Smooth muscle cell (in vitro differentiated cells): ENCODE measurements around the gene ESPNL. TPM values are rescaled to one million over a fixed set of nuclear protein-coding genes. Genes with fewer than 3 reads are reported as not detected.

Source experiments
- DNase-seq: peaks from one replicate; lab custom pipeline; 2025; ENCODE audit not compliant: unreplicated experiment; lab: John Stamatoyannopoulos, UW
- H2AFZ ChIP-seq: fragments of 200-600 bp; sonication (generic); 2 replicates; pipeline ENCODE4 v1.6.0; 2016; ENCODE audit warnings: antibody characterized with exemption, low read depth, mild to moderate bottlenecking
- H3F3A ChIP-seq: fragments of 200-600 bp; sonication (generic); 2 replicates; pipeline ENCODE4 v1.6.0; 2017; ENCODE audit warnings: antibody characterized with exemption, low read depth
- H3K27ac ChIP-seq: fragments of 200-600 bp; sonication (generic); 2 replicates; pipeline ENCODE4 v1.5.1; 2016; ENCODE audit warnings: low read depth, mild to moderate bottlenecking
- H3K27me3 ChIP-seq: fragments of 200-600 bp; sonication (generic); 2 replicates; pipeline ENCODE4 v1.6.1; 2016; ENCODE audit warnings: low read depth, mild to moderate bottlenecking
- H3K36me3 ChIP-seq: fragments of 200-600 bp; sonication (generic); 2 replicates; pipeline ENCODE4 v1.5.1; 2016; ENCODE audit warnings: low read depth
- H3K4me1 ChIP-seq: fragments of 200-600 bp; sonication (generic); 2 replicates; pipeline ENCODE4 v1.5.1; 2016; ENCODE audit warnings: low read depth
- H3K4me2 ChIP-seq: fragments of 200-600 bp; sonication (generic); 2 replicates; pipeline ENCODE4 v1.6.0; 2016; ENCODE audit warnings: mild to moderate bottlenecking
- H3K4me3 ChIP-seq: fragments of 200-600 bp; sonication (generic); 2 replicates; pipeline ENCODE4 v1.5.1; 2016; ENCODE audit warnings: mild to moderate bottlenecking
- H3K79me2 ChIP-seq: fragments of 200-600 bp; sonication (generic); 2 replicates; pipeline ENCODE4 v1.6.0; 2016; ENCODE audit warnings: low read depth, mild to moderate bottlenecking
- H3K9ac ChIP-seq: fragments of 200-600 bp; sonication (generic); 2 replicates; pipeline ENCODE4 v1.6.0; 2016; ENCODE audit warnings: low read depth
- H3K9me3 ChIP-seq: fragments of 200-600 bp; sonication (generic); replicated peaks from 2 replicates; pipeline ENCODE4 v1.5.1; 2016; ENCODE audit warnings: low read depth
- H4K20me1 ChIP-seq: fragments of 200-600 bp; sonication (generic); 2 replicates; pipeline ENCODE4 v1.6.0; 2016; ENCODE audit warnings: low read depth
- WGBS: methylation state at CpG from one replicate; pipeline ENCODE4 v1.1.7; 2016; ENCODE audit warnings: low lambda C conversion rate; 5-methylcytosine and 5-hydroxymethylcytosine counted together
- polyA plus RNA-seq: library from polyadenylated mRNA; unstranded; fragments of >200 nt; fragmentation: Nextera tagmentation; extraction: Ambion mirVana; gene quantifications from 2 replicates; pipeline ENCODE4 v1.2.1, GENCODE V29; 2016
- total RNA-seq: library from RNA; depleted of rRNA; stranded (reverse); fragments of >200 nt; gene quantifications from 2 replicates; pipeline ENCODE4 v1.2.3, GENCODE V29; 2014
- TF ChIP-seq, protein P1 (sequence below): fragments of 200-600 bp; sonication (generic); IDR thresholded peaks from 2 replicates; pipeline ENCODE4 v1.5.1; 2017; ENCODE audit warnings: borderline replicate concordance, mild to moderate bottlenecking, antibody characterized with exemption; ENCODE audit not compliant: insufficient read depth, poor library complexity, severe bottlenecking

ESPNL gene
- total and polyA plus RNA-seq, 2 experiments from 2014 or later, result 0.04 TPM; not detected in 1

DNA sequence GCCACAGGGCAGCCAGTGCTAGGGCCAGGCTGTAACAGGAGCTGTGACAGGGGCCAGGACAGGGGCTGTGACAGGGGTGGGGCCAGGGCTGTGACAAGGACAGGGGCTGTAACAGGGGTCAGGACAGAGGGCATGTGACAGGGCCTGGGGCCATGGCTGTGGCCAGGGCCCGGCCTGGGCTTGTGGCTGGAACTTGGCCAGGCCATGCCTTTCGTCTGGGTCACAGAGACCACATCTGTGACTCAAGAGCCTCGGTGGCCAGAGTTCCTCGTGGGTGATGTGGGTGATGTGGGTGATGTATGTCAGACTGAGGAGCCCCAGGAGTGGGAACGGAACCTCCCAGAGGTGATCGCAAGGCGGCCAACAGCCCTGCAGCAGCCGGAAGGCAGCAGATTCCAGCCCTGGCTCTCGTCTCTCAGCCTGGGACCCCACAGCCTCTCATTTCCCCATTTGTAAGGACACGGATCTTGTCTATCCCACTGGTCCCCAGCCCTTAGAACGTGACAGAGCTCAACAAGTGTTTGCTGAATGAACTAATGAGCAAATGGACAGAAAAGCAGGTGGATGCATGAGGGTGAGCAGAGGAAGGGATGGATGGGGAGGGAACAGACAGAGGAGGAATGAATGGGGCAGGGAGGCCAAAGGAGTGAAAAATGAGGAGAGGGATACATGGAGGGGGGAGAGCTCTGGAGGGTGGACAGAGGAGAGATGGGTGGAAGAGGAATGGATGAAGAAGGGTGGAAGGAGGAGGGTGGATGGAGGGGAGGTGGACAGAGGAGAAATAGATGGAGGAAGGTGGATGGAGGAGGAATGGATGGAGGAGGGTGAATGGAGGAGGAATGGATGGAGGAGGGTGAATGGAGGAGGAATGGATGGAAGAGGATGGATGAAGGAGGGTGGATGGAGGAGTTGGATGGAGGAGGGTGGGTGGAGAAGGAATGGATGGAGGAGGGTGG is 17.3 kb downstream of the ESPNL start:
- Histone ChIP-seq H3K4me1 (no peaks in the 10 kb centered on the region), H3K4me2 (no peak overlapping the region), H3K27ac (no peak overlapping the region), H3K36me3 (no peaks in the 10 kb centered on the region), H3K27me3 (peaks cover 16% of the 10 kb centered on the region), H3K9ac (no peak overlapping the region), H3K4me3 (no peak overlapping the region), H3F3A (no peaks in the 10 kb centered on the region), H3K79me2 (no peaks in the 10 kb centered on the region), H4K20me1 (no peaks in the 10 kb centered on the region), H3K9me3 (peaks cover under 1% of the 10 kb centered on the region), H2AFZ (no peak overlapping the region)
- TF ChIP-seq, protein P1, sequence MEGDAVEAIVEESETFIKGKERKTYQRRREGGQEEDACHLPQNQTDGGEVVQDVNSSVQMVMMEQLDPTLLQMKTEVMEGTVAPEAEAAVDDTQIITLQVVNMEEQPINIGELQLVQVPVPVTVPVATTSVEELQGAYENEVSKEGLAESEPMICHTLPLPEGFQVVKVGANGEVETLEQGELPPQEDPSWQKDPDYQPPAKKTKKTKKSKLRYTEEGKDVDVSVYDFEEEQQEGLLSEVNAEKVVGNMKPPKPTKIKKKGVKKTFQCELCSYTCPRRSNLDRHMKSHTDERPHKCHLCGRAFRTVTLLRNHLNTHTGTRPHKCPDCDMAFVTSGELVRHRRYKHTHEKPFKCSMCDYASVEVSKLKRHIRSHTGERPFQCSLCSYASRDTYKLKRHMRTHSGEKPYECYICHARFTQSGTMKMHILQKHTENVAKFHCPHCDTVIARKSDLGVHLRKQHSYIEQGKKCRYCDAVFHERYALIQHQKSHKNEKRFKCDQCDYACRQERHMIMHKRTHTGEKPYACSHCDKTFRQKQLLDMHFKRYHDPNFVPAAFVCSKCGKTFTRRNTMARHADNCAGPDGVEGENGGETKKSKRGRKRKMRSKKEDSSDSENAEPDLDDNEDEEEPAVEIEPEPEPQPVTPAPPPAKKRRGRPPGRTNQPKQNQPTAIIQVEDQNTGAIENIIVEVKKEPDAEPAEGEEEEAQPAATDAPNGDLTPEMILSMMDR, result no peak
- DNase-seq, result no peak
- WGBS, result 61% methylated on average over 11 of the region's 11 CpGs

DNA sequence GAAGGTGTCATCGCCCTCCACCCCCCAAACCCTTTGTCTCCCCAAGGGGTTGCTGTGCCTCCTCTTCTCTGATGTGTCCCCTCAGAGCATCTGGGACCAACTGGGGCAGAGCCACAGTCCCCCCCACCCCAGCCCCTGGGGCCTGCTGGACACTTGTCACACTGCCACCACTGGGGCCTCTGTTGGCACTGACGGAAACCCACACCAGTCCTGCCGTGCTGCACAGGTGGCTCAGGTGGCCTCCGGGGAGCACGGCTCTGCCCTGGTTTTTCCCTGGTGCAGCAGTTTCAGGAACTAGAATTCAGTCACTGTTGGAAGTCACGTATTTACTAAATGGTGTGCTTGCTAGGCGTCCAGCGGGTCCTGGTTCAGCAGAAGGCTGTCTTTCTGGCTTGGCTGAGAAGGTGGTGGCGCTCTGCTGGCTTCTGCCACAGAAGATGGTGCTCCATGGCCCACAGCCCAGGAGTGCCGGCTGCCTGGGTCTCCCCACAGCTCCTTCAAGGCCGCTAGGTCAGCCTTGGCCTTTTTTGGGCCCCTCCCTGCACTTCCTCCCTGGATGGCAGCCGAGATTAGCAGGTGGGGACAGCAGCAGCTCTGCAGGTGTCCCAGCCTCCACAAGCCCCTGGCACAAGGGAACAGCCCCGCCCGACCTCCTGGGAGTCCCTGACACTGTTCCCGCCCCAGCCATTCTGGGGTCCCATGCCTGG is 19.8 kb downstream of the ESPNL start:
- H3K27me3 ChIP-seq, result peaks cover 16% of the 10 kb centered on the region
- H2AFZ ChIP-seq, result no peak overlapping the region
- no peak for DNase-seq
- 87% methylated on average over 15 of the region's 15 CpGs for WGBS
- H3F3A ChIP-seq, result no peaks in the 10 kb centered on the region
- TF ChIP-seq, protein P1, result no peak
- no peak overlapping the region for H3K4me3 ChIP-seq
- H3K27ac ChIP-seq, result no peak overlapping the region
- H4K20me1 ChIP-seq, result no peaks in the 10 kb centered on the region
- H3K9me3 ChIP-seq, result no peaks in the 10 kb centered on the region
- H3K9ac ChIP-seq, result no peak overlapping the region
- H3K79me2 ChIP-seq, result no peaks in the 10 kb centered on the region
- no peak overlapping the region for H3K4me2 ChIP-seq
- no peaks in the 10 kb centered on the region for H3K4me1 ChIP-seq
- H3K36me3 ChIP-seq, result no peaks in the 10 kb centered on the region

- Histone ChIP-seq H3K9ac (no peak overlapping the region), H3K4me3 (no peak overlapping the region), H4K20me1 (no peaks in the 10 kb centered on the region), H3K36me3 (no peaks in the 10 kb centered on the region), H3K4me1 (no peaks in the 10 kb centered on the region), H3K4me2 (no peak overlapping the region), H3K79me2 (no peaks in the 10 kb centered on the region), H3K9me3 (no peaks in the 10 kb centered on the region), H3F3A (no peaks in the 10 kb centered on the region), H3K27ac (no peak overlapping the region), H3K27me3 (peaks cover 16% of the 10 kb centered on the region), H2AFZ (no peak overlapping the region)
- TF ChIP-seq, protein P1, result no peak
- WGBS, result 62% methylated on average over 27 of the region's 30 CpGs
- DNase-seq, result no peak
Observed at GRCh38 chr2:238120463-238121298, 20.5 kb downstream of the ESPNL start.
